Measurements from ENCODE around the gene NODAL. TPM values are rescaled to one million over a fixed set of nuclear protein-coding genes. Genes with fewer than 3 reads are reported as not detected.

The NODAL gene
- total RNA-seq, 1 donor from 2014 or later, result 0.08 TPM

DNA sequence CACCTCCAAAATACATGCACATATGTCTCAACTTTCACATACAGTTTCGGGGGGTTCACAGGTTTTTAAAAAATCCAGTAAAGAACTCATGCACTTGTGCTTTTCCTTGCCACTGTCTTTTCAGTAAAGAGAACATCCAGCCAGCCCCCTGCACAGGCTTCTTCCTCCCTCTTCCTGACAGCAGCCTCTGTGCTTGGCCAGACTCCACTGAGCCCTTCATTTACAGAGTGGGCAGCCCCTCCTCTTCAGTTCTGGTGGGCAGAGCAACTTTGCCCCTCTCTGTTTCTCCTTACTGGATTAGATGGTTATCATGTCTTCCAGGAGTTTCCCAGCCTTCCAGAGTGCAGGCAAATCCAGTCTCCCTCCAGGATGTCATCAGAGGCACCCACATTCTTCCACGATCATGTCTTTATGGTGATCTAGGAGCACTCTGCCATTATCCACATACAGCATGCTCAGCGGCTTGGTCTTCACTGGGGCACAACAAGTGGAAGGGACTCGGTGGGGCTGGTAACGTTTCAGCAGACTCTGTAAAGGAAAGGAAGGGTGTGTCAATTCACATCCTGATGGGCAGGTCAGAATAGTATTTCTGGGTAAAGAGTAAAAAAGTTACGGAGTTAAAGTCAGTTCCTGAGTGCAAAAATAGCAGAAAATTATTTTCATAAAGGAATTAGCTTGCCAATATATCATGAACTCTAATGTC is 8.8 kb downstream of the NODAL start:
- Histone ChIP-seq H3K4me3 (ENCODE audit: low read depth, low read length) (no peak overlapping the region), H3K36me3 (ENCODE audit: control insufficient read depth, insufficient read depth, low read length) (peaks cover 2% of the 10 kb centered on the region), H3K27me3 (ENCODE audit: control insufficient read depth, insufficient read depth, low read length) (peaks cover 1% of the 10 kb centered on the region)
- no peak for DNase-seq (ENCODE audit: low read depth)
- TF ChIP-seq, protein P1, sequence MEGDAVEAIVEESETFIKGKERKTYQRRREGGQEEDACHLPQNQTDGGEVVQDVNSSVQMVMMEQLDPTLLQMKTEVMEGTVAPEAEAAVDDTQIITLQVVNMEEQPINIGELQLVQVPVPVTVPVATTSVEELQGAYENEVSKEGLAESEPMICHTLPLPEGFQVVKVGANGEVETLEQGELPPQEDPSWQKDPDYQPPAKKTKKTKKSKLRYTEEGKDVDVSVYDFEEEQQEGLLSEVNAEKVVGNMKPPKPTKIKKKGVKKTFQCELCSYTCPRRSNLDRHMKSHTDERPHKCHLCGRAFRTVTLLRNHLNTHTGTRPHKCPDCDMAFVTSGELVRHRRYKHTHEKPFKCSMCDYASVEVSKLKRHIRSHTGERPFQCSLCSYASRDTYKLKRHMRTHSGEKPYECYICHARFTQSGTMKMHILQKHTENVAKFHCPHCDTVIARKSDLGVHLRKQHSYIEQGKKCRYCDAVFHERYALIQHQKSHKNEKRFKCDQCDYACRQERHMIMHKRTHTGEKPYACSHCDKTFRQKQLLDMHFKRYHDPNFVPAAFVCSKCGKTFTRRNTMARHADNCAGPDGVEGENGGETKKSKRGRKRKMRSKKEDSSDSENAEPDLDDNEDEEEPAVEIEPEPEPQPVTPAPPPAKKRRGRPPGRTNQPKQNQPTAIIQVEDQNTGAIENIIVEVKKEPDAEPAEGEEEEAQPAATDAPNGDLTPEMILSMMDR (IDR thresholded peaks at IDR 0.05; ENCODE audit: insufficient read depth, low read length, poor library complexity, severe bottlenecking), result no peak

DNA sequence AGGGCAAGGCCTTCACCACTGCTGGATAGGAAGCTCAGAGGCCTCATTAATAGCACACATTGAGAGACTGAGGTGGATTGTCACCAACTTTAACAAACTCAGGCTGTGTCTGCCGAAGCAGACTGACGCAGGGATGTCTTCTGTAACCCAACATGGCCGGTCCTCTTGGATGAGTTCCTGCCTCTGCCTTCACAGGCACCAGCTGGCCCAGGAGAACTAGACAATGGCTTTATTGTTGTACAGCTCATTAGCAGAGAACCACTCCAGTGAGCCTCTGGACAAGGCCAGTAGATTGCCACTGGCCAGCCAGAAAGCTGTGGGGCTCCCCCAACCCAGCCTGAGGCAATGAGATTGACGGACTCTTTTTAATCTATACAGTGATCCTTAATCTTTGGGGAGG is 9.4 kb downstream of the NODAL start:
- no peak for DNase-seq (ENCODE audit: low read depth)
- Histone ChIP-seq H3K4me3 (ENCODE audit: low read depth, low read length) (no peak overlapping the region), H3K36me3 (ENCODE audit: control insufficient read depth, insufficient read depth, low read length) (peaks cover 2% of the 10 kb centered on the region), H3K27me3 (ENCODE audit: control insufficient read depth, insufficient read depth, low read length) (no peaks in the 10 kb centered on the region)
- TF ChIP-seq, protein P1 (IDR thresholded peaks at IDR 0.05; ENCODE audit: insufficient read depth, low read length, poor library complexity, severe bottlenecking), result no peak

DNA sequence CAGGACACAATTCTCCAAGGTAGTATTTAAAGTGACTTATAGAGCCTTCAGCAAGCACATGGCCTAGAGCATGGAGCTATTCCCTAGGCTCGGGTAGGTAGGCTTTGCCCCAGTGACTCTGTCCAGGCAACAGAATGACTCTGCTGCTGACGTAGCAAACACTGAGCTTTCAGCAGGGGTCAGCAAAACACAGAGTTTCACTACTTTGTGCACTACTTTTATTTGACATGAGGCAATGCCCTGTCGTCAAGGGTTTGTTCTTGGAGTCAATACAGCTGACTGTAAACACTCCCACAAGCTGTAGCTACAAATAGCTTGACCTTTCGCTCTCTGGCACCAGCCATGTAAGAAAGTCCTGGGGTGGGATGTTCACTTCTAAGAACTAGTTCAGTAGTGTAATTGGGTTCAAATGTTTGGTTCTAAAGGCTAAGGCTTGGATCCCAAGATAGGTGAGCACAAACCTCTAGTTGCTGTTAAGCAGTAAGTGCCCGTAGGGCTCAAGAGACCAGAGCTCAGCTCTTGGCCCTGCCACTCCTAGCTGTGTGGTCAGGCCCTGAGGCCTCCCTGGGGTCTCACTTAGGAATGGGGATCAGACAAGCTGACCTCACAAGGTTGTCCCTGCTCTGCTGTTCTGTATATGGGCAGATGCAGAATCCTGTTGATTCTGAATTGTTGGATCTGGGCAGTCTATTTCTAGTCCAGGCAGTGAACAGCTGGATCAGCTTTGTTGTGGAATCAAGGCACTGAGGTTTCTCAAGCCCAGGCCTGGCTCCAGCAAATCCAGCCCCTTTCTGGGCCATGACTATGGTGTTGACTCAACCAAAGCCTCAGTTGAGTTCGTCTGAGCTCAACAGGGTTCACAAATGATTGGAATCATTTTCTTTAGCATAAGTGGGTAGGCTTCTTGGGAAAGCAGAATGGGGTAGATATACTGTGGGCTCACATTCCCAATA is 10.7 kb downstream of the NODAL start:
- H3K36me3 ChIP-seq (ENCODE audit: control insufficient read depth, insufficient read depth, low read length), result peaks cover 2% of the 10 kb centered on the region
- H3K4me3 ChIP-seq (ENCODE audit: low read depth, low read length), result no peak overlapping the region
- DNase-seq (ENCODE audit: low read depth), result no peak
- no peaks in the 10 kb centered on the region for H3K27me3 ChIP-seq (ENCODE audit: control insufficient read depth, insufficient read depth, low read length)
- TF ChIP-seq, protein P1 (IDR thresholded peaks at IDR 0.05; ENCODE audit: insufficient read depth, low read length, poor library complexity, severe bottlenecking), result no peak

DNA sequence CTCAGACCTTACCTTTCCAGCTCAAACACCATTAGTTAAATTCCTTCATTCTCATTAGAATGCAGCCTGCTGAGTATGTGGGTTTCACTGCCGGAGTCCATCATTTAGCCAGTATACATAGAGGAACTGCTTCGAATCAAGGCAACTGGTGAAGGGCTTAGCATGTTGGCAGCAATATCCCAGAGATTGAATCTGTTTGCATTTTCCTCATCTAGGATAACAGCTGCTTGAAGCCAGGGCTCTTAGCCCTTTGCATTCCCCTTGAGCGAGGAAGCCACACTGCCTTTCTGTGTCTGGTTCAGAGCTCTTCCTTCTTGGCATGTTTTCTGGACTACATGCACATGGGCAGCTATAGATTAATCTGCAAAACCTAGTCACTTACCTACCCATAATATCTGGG is 14.7 kb downstream of the NODAL start:
- TF ChIP-seq, protein P1 (IDR thresholded peaks at IDR 0.05; ENCODE audit: insufficient read depth, low read length, poor library complexity, severe bottlenecking), result no peak
- H3K4me3 ChIP-seq (ENCODE audit: low read depth, low read length), result no peak overlapping the region
- H3K27me3 ChIP-seq (ENCODE audit: control insufficient read depth, insufficient read depth, low read length), result no peaks in the 10 kb centered on the region
- no peak for DNase-seq (ENCODE audit: low read depth)
- peaks cover 3% of the 10 kb centered on the region for H3K36me3 ChIP-seq (ENCODE audit: control insufficient read depth, insufficient read depth, low read length)

DNA sequence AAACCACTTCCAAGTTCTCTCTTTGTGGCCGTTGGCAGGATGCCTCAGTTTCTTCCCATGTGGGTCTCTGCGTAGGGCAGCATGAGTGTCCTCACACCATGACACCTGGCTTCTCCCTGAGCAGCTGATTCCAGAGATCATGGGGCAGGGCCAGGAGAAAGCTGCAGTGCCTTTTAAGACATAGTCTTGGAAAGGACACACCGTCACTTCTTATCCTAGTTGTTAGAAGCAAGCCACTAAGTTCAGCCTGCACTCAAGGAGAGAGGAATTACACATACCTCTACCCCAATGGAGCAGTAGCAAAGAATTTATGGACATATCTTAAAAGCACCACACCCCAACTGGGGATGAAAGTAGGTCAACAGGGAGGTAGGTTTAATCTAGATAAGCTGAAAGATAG is 16.4 kb downstream of the NODAL start:
- TF ChIP-seq, protein P1 (IDR thresholded peaks at IDR 0.05; ENCODE audit: insufficient read depth, low read length, poor library complexity, severe bottlenecking), result no peak
- no peak overlapping the region for H3K4me3 ChIP-seq (ENCODE audit: low read depth, low read length)
- no peak for DNase-seq (ENCODE audit: low read depth)
- no peaks in the 10 kb centered on the region for H3K27me3 ChIP-seq (ENCODE audit: control insufficient read depth, insufficient read depth, low read length)
- H3K36me3 ChIP-seq (ENCODE audit: control insufficient read depth, insufficient read depth, low read length), result peaks cover 3% of the 10 kb centered on the region

Data from kidney epithelial cell (primary cell).